Hepatocyte (in vitro differentiated cells): ENCODE measurements around the gene ERICH4. TPM values are rescaled to one million over a fixed set of nuclear protein-coding genes. Genes with fewer than 3 reads are reported as not detected.
A peak's percentile ranks its signal among the peaks of the same experiment; 100 is the strongest.

Experiments used
- DNase-seq: peaks from one replicate; pipeline ENCODE4 v3.0.0-alpha.2; 2016; ENCODE audit warnings: low spot score
- H2AFZ ChIP-seq: fragments of 200-600 bp; sonication (generic); 2 replicates; pipeline ENCODE4 v1.6.0; 2016; ENCODE audit warnings: antibody characterized with exemption, mild to moderate bottlenecking
- H3K27ac ChIP-seq: fragments of 200-600 bp; sonication (generic); 2 replicates; pipeline ENCODE4 v1.5.1; 2016; ENCODE audit warnings: mild to moderate bottlenecking
- H3K27me3 ChIP-seq: fragments of 200-600 bp; sonication (generic); 2 replicates; pipeline ENCODE4 v1.6.1; 2016
- H3K36me3 ChIP-seq: fragments of 200-600 bp; sonication (generic); replicated peaks from 2 replicates; pipeline ENCODE4 v1.5.1; 2016; ENCODE audit warnings: low read depth; ENCODE audit not compliant: insufficient read depth
- H3K4me1 ChIP-seq: fragments of 200-600 bp; sonication (generic); 2 replicates; pipeline ENCODE4 v1.5.1; 2016; ENCODE audit warnings: mild to moderate bottlenecking, moderate library complexity; ENCODE audit not compliant: insufficient read depth
- H3K4me2 ChIP-seq: fragments of 200-600 bp; sonication (generic); 2 replicates; pipeline ENCODE4 v1.6.0; 2016
- H3K4me3 ChIP-seq: fragments of 200-600 bp; sonication (generic); 2 replicates; pipeline ENCODE4 v1.5.1; 2016; ENCODE audit warnings: mild to moderate bottlenecking
- H3K79me2 ChIP-seq: fragments of 200-600 bp; sonication (generic); 2 replicates; pipeline ENCODE4 v1.6.0; 2017; ENCODE audit warnings: mild to moderate bottlenecking
- H3K9me2 ChIP-seq: fragments of 200-600 bp; sonication (generic); replicated peaks from 2 replicates; pipeline ENCODE4 v1.6.0; 2017; ENCODE audit warnings: mild to moderate bottlenecking; ENCODE audit not compliant: insufficient read depth
- H3K9me3 ChIP-seq: fragments of 200-600 bp; sonication (generic); 2 replicates; pipeline ENCODE4 v1.5.1; 2016; ENCODE audit warnings: low read depth, mild to moderate bottlenecking
- H4K20me1 ChIP-seq: fragments of 200-600 bp; sonication (generic); 2 replicates; pipeline ENCODE4 v1.6.0; 2016; ENCODE audit warnings: mild to moderate bottlenecking; ENCODE audit not compliant: insufficient read depth, poor library complexity, severe bottlenecking
- EZH2 ChIP-seq: fragments of 200-600 bp; sonication (generic); IDR thresholded peaks from 2 replicates; pipeline ENCODE4 v1.6.1; 2016; ENCODE audit warnings: antibody characterized with exemption, mild to moderate bottlenecking, borderline replicate concordance
- EZH2phosphoT487 ChIP-seq: fragments of 200-600 bp; sonication (generic); IDR thresholded peaks from one replicate; pipeline ENCODE4 v1.6.1; 2018; ENCODE audit warnings: antibody characterized with exemption, mild to moderate bottlenecking, low read depth, moderate library complexity; ENCODE audit not compliant: unreplicated experiment, severe bottlenecking
- WGBS: methylation state at CpG from one replicate; pipeline ENCODE4 v1.1.6; 2016; ENCODE audit warnings: low lambda C conversion rate; ENCODE audit errors: missing lambda C conversion rate; 5-methylcytosine and 5-hydroxymethylcytosine counted together
- polyA plus RNA-seq: library from polyadenylated mRNA; unstranded; fragments of >200 nt; fragmentation: Nextera tagmentation; extraction: Ambion mirVana; gene quantifications from 2 replicates; pipeline ENCODE4 v1.2.1, GENCODE V29; 2016
- total RNA-seq: library from RNA; depleted of rRNA; stranded (reverse); fragments of >200 nt; gene quantifications from 2 replicates; pipeline ENCODE4 v1.2.3, GENCODE V29; 2014
- TF ChIP-seq, protein P1 (sequence below): fragments of 200-600 bp; sonication (generic); IDR thresholded peaks from 2 replicates; pipeline ENCODE4 v1.5.1; 2016; ENCODE audit warnings: antibody characterized with exemption, mild to moderate bottlenecking; ENCODE audit not compliant: poor library complexity

ERICH4 gene
- total and polyA plus RNA-seq, 2 experiments from 2014 or later, result 2.3 to 4.3 TPM

DNA sequence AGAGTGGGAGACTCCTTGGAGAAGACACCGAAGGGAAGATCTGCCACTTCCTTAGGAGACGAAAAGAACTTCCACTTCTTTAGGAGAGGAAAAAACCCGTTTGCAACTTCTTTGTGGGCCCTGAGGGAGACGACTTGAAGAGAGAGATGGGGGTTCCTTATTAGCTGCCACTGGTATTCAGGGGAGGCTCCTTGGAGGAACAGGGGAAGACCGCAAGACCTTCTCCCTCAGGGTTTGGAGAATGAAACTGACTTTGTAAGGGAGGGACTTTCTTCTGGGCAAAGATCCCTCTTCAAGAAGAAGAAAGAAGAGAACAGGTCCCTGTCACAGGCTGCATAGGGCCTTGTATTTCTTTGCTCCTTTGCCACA is 44.9 kb upstream of the ERICH4 start:
- H3K9me3 ChIP-seq, result no peaks in the 10 kb centered on the region
- H3K36me3 ChIP-seq, result no peaks in the 10 kb centered on the region
- no peaks in the 10 kb centered on the region for H3K27me3 ChIP-seq
- H2AFZ ChIP-seq, result peak overlapping the region; percentile 2
- H3K4me2 ChIP-seq, result peak overlapping the region; percentile 94
- peak overlapping the region; percentile 48 for H3K4me3 ChIP-seq
- H3K27ac ChIP-seq, result peak overlapping the region; percentile 89
- no peak for TF ChIP-seq EZH2phosphoT487
- TF ChIP-seq, protein P1, sequence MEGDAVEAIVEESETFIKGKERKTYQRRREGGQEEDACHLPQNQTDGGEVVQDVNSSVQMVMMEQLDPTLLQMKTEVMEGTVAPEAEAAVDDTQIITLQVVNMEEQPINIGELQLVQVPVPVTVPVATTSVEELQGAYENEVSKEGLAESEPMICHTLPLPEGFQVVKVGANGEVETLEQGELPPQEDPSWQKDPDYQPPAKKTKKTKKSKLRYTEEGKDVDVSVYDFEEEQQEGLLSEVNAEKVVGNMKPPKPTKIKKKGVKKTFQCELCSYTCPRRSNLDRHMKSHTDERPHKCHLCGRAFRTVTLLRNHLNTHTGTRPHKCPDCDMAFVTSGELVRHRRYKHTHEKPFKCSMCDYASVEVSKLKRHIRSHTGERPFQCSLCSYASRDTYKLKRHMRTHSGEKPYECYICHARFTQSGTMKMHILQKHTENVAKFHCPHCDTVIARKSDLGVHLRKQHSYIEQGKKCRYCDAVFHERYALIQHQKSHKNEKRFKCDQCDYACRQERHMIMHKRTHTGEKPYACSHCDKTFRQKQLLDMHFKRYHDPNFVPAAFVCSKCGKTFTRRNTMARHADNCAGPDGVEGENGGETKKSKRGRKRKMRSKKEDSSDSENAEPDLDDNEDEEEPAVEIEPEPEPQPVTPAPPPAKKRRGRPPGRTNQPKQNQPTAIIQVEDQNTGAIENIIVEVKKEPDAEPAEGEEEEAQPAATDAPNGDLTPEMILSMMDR, result no peak
- TF ChIP-seq EZH2, result no peak
- WGBS, result 2% methylated on average over 5 of the region's 5 CpGs
- DNase-seq, result no peak
- H3K4me1 ChIP-seq, result peaks cover 3% of the 10 kb centered on the region
- no peaks in the 10 kb centered on the region for H3K9me2 ChIP-seq
- no peaks in the 10 kb centered on the region for H4K20me1 ChIP-seq
- peaks cover 31% of the 10 kb centered on the region for H3K79me2 ChIP-seq

GRCh38 chr19:41398598-41398997 is 44.4 kb upstream of the ERICH4 start:
- Histone ChIP-seq H3K4me2 (peak overlapping the region; percentile 94), H3K36me3 (no peaks in the 10 kb centered on the region), H3K4me3 (peak overlapping the region; percentile 48), H3K79me2 (peaks cover 31% of the 10 kb centered on the region), H3K27me3 (no peaks in the 10 kb centered on the region), H2AFZ (no peak overlapping the region), H4K20me1 (no peaks in the 10 kb centered on the region), H3K9me2 (no peaks in the 10 kb centered on the region), H3K4me1 (peaks cover 3% of the 10 kb centered on the region), H3K27ac (peak overlapping the region; percentile 89), H3K9me3 (no peaks in the 10 kb centered on the region)
- no peak for DNase-seq
- TF ChIP-seq EZH2 (no peak), EZH2phosphoT487 (no peak)
- WGBS, result 76% methylated on average over 3 of the region's 3 CpGs

DNA sequence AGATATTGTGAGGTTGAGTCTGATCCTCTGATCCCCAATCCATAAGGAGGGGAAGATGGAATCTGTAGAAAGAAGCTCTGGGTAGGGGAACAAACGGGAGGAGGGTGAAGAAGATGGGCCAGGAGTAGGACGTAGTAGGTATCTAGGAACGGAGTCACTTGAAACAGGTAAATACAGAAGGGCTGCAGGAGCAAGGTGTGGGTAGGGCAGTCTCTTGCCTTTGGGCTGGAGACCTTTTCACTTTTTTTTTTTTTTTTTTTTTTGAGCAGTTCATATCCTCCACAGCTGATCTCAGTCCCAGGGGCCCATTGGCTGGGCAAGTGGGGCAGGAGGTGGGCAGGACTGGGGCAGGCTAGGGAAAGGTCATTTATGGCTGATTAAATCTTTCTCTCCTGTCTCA is 43.9 kb upstream of the ERICH4 start:
- 87% methylated on average over 3 of the region's 3 CpGs for WGBS
- H3K27ac ChIP-seq, result no peak overlapping the region
- DNase-seq, result no peak
- no peaks in the 10 kb centered on the region for H3K9me2 ChIP-seq
- no peaks in the 10 kb centered on the region for H3K27me3 ChIP-seq
- no peak for TF ChIP-seq EZH2phosphoT487
- no peak for TF ChIP-seq EZH2
- TF ChIP-seq, protein P1, result no peak
- H3K9me3 ChIP-seq, result no peaks in the 10 kb centered on the region
- no peak overlapping the region for H2AFZ ChIP-seq
- H3K36me3 ChIP-seq, result no peaks in the 10 kb centered on the region
- H3K79me2 ChIP-seq, result peaks cover 31% of the 10 kb centered on the region
- H4K20me1 ChIP-seq, result no peaks in the 10 kb centered on the region
- no peak overlapping the region for H3K4me3 ChIP-seq
- H3K4me1 ChIP-seq, result peaks cover 3% of the 10 kb centered on the region
- peak overlapping the region; percentile 94 for H3K4me2 ChIP-seq

GRCh38 chr19:41399525-41399924 is 43.4 kb upstream of the ERICH4 start:
- no peak overlapping the region for H2AFZ ChIP-seq
- H3K9me2 ChIP-seq, result no peaks in the 10 kb centered on the region

More at GRCh38 chr19:41399525-41399924, 43.4 kb upstream of the ERICH4 start:
- no peak for DNase-seq
- H3K36me3 ChIP-seq, result no peaks in the 10 kb centered on the region
- H3K9me3 ChIP-seq, result no peaks in the 10 kb centered on the region
- no peaks in the 10 kb centered on the region for H3K27me3 ChIP-seq
- H3K4me2 ChIP-seq, result no peak overlapping the region
- WGBS, result 98% methylated on average over 2 of the region's 2 CpGs
- no peak overlapping the region for H3K27ac ChIP-seq
- H3K4me1 ChIP-seq, result peaks cover 3% of the 10 kb centered on the region
- H3K79me2 ChIP-seq, result peaks cover 31% of the 10 kb centered on the region
- H4K20me1 ChIP-seq, result no peaks in the 10 kb centered on the region
- no peak overlapping the region for H3K4me3 ChIP-seq
- no peak for TF ChIP-seq EZH2phosphoT487
- no peak for TF ChIP-seq EZH2
- TF ChIP-seq, protein P1, result no peak
